Hematopoietic multipotent progenitor cell treated with erythropoietin and hydrocortisone succinate and interleukin-3 and kit ligand, for 6 days (in vitro differentiated cells): Measurements from ENCODE around the gene POLR2A.
"Not testable (repeated sequence)": the region's sequence is repeated elsewhere in the genome, so short reads cannot be mapped to it uniquely, and the experiment has no call there.

ENCODE experiments used
- DNase-seq: peaks from one replicate; pipeline ENCODE4 v3.0.0-alpha.2; 2015

The POLR2A gene

DNA sequence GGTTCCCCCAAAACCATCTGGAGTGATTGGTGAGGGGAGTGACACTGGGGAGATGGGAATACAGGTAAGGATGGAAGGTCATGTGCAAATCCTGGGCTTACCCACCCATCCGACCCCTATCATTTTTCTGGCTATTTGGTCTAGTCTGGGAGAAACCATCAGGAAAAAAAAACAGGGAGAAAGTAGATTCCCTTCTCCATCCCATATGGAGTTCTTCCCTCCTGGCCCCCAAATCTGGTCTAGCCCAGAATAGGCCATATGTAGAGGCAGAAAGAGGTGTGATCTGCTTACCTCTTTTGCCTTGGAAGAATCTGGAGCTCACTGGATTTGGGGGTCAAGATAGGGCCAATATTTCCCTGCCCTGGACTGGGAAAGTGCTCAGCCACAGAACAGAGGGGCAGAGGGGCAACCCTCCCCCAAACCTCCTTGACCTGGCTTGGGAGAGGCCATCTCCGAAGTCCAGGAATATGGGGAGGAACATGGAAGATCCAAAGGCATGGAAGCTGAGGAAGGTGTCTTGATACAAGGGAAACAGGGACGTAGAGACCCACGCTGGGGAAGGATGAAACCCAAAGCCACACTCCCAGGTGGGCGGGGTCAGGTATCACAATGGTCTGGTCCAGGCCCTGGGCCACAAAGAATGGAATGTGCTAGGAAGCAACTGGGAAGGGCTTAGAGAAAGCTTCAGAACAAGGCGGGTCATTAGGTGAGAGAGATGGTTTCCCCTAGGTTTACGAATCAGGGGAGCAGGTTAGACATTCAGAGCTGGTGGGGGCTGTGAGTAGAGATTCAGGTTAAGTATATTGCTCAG, 23.1 kb upstream of the POLR2A start:
- no peak for DNase-seq

DNA sequence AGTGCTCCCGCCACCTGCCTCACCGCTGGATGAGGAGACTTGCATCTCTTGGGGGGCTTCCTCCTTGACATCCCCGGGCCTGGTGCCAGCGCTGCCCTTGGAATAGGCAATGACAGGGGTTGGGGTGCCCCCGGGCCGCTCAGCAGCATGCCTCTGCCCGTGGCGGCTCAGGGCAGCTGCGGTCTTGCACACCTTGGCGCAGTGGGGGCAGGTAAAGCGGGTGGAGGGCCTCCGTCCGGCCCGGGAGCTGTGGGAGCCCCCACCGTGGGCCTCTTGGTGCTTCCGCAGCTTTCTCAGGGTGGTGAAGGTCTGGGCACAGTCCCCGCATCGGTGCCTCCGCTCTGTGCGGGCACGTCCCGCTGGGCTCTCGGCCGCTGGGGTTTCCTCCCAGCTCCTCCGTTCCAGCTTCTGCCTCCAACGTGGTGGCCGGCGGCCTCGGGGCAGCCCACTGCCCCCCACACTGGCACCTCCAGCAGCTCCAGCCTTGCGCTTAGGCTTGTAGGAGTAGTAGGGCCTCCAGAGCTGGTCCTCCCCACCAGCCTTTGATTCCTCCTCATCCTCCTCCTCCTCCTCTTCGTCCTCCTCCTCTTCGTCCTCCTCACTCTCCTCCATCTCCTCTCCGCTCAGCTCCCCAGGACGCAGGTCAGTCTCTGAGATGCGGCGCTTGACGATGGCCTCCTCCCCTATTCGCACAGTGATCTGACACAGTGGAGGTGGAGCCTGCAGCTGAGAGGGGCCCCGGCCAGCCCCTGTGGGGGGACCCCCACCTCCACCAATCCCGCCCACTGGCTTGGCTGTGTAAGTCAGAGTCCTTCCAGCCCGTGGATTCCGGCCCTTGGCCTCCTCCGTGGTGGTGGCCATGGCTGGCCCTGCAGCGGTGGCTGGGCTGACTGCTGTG, 21.4 kb upstream of the POLR2A start:
- DNase-seq = no peak

DNA sequence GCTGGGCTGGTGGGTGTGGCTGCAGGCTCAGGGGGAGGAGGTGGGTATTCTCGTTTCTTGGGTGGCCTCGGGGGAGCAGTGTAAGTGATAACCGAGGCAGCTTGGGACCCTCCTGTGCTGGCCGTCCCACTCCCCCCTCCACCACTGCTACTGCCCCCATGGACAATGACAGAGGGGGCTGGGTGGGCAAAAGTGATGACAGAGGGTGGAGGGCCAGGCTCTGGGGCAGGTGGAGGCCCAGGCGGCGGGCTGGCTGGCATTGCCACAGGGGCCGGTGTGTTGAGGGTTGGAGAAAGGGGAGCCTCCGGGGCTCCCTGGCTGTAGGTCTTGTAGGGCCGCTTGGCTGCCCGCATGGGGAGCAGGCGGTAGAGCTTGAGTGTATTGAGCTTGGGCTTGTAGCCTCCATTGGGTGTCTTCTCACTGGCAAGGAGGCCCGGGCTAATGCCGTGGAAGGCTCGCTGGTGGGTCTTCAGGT, 20.8 kb upstream of the POLR2A start:
- DNase-seq = no peak

DNA sequence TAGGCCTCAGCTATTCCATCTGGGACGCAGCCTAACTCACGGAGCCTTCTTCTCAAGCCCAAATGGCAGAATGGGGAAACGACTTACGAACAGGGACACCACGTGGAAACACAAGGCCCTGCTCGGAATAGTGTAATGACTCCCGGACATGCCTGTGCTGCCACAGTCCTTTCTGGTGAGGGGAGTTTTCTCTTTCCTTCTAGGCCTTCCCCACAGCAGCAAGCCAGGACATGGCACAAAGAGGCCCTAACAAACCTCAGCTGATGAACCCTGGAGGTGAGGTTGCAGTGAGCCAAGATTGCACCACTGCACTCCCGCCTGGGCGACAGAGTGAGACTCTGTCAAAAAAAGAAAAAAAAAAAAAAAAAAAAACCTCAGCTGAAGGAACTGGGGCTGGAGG, 20.1 kb upstream of the POLR2A start:
- no peak for DNase-seq

DNA sequence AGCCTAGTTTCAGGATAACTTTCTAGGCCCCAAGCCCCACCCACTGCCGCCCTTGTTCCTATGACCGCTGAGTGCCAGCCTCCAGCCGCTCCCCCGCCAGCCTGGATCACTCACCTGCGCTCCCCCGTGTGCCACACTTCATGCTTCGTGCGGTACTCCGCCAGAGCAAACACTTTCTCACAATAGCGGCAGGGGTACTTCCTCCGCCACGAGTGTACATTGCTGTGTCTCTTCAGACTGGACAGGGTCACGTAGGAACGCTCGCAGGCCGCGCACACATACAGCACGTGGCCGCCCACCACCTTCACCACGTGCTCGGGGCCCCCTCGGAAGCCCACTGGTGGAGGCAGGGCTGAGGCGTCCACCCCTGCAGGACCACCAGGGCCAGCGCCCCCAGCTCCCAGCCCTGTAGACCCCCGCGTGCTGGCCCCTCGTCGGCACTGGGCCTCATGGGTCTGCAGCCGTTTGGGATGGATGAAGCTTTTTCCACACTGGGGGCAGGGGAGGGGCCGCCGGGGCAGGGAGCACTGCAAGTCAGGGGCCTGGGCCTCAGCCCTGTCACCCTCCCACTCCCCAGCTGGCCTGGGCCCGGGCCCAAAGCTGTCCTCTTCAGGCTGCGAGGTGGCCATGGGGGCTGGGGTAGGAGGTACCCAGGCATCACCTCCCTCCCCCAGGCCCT, 18.4 kb upstream of the POLR2A start:
- DNase-seq = no peak

- no peak for DNase-seq
Measured at GRCh38 chr17:7466318-7466638, 17.9 kb upstream of the POLR2A start.

GRCh38 chr17:7466639-7467341, 17.4 kb upstream of the POLR2A start:
- DNase-seq = peak; percentile 59

DNA sequence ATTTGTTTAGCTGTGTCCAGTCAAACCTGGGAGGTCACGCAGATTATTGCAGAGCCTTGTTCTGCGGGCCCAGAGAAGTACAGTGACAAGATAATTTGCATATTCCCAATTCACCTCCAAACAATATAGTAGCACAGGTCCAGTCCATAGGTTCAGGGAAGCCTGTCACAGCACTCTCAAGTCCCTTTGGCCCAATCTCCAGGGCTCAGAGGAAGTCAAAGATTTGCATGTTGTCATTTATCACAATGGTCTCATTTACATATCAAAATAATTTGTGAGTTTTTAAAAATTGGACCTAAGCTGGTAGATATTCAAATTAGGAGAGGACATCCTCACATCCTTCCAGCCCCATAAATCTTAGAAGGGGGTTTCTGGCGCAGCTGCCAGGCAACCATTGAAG, 16.7 kb upstream of the POLR2A start:
- no peak for DNase-seq

- no peak for DNase-seq
Measured at GRCh38 chr17:7468290-7468689, 15.9 kb upstream of the POLR2A start.

GRCh38 chr17:7468804-7469389, 15.3 kb upstream of the POLR2A start:
- no peak for DNase-seq

DNA sequence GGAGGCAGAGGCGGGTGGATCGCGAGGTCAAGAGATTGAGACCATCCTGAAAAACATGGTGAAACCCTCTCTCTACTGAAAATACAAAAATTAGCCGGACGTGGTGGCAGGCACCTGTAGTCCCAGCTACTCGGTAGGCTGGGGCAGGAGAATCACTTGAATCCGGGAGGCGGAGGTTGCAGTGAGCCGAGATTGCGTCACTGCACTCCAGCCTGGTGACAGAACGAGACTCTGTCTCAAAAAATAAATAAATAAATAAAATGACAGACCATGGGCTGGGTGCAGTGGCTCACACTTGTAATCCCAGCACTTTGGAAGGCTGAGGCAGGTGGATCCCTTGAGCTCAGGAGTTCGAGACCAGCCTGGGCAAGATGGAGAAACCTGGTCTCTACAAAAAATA, 14.3 kb upstream of the POLR2A start:
- not testable (repeated sequence) for DNase-seq

GRCh38 chr17:7470457-7470973, 13.7 kb upstream of the POLR2A start:
- DNase-seq = not testable (repeated sequence)

- DNase-seq = no peak
Measured at GRCh38 chr17:7471729-7472128, 12.4 kb upstream of the POLR2A start.

DNA sequence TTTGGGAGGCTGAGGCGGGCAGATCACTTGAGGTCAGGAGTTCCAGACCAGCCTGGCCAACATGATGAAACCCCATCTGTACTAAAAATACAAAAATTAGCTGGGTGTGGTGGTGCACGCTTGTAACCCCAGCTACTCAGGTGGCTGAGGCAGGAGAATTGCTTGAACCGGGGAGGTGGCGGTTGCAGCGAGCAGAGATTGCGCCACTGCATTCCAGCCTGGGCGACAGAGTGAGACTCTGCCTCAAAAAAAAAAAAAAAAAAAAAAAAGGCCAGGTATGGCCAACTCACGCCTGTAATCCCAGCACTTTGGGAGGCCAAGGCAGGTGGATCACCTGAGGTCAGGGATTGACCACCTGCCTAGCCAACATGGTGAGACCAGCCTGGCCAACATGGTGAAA, 9.4 kb upstream of the POLR2A start:
- DNase-seq = not testable (repeated sequence)

DNA sequence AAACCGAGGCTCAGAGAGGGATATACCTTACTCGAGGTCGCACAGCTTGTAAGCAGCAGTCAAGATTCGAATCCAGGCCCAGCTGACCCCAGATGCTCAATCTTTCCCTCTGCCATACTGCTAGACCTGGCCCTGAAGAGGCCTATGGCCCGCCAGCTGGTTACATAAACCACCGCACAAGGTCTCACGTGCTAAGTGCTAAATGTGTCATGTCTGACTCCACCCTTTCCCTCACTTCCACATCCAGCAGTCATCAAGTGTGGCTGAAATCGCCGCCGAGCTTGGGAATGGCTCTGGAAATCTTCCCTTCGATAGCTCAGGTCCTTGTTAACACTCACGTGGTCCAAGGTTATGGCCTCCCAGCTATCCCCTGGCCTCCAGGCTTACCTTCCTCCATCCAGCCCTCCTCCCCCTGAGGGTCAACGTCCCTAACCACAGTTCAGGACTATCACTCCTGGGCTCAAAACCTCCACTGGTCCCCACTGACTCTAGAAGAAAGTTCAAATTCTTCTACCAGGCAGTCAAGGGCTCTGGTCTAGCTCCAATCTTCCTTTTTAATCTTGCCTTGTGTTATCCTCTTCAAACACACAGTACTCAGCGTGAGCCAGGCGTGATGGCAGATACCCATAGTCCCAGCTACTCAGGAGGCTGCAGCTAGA, 8.3 kb upstream of the POLR2A start:
- DNase-seq = peak; percentile 92

- DNase-seq = no peak
Measured at GRCh38 chr17:7476494-7476893, 7.7 kb upstream of the POLR2A start.

DNA sequence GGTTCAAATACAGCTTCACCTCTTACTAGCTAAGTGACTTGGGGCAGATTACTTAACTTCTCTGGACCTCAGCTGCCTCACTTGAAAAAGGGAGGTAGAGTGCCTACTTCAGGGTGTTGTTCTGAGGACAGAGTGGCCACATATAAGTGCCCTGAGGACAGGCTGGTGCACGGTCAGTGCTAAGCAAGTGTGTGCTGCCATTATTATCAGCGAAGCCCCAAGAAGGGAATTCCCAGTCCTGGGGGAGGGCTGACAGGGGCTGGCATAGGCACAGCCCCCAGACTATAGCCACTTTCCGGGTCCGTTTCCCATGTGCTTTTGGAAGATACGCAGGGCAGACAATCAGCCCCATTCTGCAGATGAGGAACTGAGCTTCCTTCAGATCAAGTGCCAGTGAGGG, 7.2 kb upstream of the POLR2A start:
- peak; percentile 25 for DNase-seq

GRCh38 chr17:7477392-7478275, 6.5 kb upstream of the POLR2A start:
- peak; percentile 69 for DNase-seq

- DNase-seq = peak; percentile 84
Measured at GRCh38 chr17:7478276-7479212, 5.6 kb upstream of the POLR2A start.
